HK-2 (cell line): ENCODE results near the gene PTPRE.

Experiments used
- DNase-seq: peaks from one replicate; pipeline ENCODE4 v3.0.0-alpha.2; 2018; ENCODE audit not compliant: unreplicated experiment

Gene PTPRE

DNA sequence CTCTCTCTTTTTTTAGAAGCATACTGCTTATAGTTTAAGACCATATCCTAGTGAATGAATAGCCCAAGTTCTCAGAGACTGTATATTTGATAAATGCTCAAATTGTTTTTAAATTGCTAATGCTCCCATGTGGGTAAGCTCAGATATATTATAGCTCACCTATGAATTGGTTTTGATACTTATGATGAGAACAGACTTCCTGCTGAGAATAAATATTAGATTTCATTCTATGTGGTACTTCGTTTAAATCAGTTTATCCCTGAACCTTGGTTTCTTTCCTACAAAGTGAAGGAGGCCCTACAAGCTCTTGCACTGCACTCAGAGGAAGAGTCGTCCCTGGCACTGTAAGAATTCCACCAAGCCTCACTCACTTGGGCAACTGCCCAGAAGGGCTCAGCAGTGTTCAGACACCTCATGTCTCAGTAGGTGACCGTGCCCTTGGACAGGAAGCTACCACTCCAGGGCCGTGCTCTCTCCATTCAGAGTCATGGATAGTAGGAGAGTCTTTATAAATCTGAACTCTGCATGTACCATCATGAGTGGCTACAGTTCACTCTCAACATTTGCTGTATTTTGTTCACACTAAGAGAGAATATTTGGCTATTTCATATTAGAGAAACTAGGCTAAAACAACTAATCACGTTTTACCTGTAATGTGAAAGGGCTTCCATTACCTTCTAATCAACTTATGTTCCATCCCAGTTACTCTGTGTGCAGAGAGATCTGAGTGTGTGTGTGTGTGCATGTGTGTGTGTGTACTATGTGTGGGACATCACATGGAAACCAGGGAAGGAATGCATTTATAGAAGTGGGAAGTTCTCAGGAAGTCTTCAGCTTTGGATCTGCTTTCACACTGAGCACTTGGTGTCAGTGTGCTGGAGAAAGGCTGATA is 93.8 kb downstream of the PTPRE start:
- DNase-seq, result peak; percentile 57

DNA sequence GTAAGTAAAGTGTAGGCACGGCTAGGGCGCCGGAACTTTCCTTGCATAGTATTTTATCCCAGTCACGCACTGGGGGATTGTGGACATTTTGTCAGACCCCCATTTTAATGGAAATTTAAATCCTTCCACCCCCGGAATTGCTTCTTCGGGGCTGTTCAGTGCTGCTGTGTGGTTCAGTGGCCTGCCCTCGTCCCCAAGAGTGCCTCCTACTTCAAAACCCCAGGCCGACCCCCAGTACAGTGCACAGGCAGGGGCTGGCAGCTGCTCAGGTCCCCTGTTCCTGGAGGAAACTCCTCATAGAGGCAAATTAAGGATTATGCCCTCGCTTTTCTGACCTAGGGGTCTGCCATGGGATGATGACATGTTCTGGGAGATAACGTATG is 94.5 kb downstream of the PTPRE start:
- no peak for DNase-seq

DNA sequence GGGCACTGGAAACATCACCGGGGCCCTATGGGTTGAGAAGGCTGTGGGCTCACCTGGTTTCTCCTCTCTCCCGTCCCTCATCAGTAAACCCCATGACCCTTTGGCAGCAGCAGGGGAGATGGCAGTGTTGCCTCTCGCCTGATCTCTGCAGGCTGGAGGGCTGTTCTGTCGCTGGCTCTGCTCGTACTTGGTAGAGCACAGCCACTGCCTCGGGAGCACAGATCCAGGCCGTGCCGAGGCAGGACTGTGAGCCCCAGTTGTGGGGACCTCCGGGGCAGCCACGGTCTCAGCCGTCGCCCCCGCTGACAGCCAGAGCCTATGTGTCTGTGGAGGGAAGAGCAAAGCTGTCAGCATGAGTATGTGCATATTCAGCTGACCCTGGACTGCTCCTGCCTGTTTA is 94.9 kb downstream of the PTPRE start:
- no peak for DNase-seq

DNA sequence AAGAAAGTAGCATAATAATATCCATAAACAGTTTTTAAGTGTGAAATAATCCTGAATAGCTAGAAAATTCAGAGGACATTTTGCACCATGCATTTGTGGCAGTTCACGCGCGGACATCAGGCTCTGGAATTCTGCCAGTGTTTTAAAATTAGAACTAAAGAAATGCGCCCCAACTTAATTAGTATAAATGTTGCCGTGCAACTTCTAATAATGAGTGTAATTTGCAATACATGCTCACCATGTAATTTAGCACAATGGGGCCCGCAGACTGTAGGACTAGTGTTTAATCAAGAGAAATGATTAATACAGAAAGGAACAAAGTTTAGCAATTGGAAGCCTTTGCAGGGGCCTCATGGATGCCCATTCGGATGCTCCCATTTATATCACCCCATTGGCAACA is 96.6 kb downstream of the PTPRE start:
- no peak for DNase-seq

DNA sequence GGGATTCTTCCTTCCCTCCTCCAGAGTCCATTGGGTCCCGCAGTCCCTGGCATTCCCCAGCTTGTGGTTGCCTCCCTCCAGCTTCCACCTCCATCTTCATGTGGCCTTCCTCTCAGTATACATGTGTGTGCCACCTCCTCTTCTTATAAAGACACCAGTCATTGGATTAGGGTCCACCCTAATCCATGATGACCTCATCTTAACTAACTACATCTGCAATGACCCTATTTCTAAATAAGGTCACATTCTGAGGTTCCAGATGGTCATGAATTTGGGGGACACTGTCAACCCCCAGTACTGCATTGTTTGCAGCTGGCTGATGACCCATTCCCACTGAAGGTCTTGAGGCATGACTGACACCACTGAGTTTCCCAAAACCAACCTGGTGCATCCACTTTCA is 99.0 kb downstream of the PTPRE start:
- DNase-seq, result no peak

DNA sequence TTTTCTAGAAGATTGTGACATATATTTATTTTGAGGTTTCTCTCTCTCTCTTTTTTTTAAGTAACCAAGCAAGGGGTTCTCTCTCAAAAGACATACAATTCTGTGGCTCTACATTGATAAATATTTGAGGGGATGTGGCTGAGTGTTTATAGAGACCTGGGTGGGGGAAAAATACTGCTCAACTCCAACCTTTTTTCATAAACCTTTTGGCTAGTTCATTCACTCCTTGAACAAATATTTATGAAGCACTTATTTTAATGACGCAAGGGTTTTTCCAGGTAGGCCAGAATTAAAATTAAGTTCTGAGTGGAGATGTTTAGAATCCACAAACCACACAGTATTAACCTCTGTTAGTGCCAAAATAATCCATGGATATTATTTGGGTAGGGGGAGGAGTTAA is 100.2 kb downstream of the PTPRE start:
- no peak for DNase-seq

DNA sequence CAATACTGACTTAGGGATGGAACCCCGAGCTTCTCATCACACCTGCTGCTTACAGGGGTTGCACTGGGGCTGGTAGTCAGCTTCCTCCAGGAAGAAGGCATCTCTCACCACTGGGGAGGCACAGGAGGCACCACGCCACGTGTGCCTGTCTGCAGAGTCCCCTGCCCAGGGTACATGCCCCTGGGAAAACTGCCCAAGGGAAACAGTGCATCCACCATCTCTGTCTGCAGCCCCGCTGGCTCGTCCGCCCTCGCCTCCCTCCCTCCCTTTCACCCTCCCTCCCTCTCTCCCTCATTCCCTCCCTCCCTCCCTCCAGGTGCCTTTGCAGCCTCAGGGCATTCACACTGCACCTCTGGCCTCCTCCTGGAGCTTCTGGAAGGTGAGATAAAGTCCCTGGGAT is 101.1 kb downstream of the PTPRE start:
- DNase-seq, result no peak

DNA sequence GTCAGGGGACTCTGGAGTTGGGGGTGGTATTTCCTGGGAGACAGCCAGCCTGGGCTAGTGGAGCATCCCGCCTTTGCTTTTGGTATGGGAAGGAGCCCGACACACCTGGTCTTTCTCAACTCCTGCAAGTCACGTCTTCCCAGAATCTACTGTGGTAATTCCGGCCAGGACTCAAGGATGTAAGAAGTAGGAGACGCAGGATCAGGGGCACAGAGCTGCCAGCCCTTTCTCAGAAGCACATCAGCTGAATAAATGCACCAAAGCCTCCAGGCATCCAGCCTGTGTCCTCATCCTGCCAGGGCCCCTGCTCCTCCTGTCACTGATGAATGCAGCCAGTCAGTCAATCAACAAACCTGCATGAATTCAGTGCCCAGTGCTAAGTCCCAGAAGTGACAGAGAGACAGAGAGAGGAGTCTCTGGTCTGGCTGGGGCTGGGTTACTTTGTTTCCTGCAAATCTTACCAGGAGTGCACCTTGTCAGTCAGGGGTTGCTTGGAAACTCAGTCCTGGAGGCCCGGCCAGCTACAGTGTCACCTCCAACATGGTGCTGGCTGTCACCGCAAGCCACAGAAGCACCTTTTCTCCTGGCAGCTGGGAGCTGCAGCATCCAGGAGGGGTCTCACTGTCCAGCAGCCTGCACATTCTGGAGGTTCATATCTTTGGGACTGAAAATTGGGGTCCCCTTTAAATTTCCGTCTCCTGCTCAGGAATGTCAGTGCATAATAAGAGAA is 101.8 kb downstream of the PTPRE start:
- DNase-seq, result no peak

DNA sequence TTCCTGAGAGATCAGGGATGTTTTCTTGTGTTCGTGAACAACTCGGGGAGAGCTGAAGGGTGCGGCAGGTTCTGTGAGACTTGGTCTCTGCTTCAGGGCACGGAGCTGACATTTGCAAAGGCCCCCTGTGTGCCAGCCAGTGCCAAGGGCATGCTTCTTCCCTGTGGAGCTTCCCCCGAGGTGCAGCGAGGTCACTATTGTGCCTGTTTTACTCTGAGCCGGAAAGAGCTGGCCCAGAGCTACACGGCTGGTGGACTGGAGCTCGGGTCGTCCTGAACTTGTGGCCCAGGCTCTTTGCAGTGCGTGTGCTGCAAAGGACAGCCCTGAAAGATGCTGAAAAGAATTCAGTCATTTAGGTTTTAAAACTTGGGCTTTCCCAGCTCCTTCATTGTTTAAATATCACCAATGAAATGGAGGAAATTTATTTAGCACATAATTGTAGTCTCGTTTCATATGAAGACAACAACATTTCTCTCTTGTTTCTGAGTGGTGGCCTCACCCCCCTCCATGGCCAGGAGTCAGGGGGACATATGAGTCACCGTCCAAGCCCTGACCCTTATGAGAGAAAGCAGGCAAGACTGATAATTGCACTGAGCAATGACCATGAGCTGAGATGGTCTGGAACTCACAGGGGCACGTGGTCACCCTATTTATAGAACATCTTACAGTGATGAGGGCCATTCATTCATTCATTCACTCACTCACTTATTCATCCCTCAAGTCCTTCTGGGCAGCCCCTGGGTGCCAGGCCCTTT is 102.6 kb downstream of the PTPRE start:
- DNase-seq, result no peak

DNA sequence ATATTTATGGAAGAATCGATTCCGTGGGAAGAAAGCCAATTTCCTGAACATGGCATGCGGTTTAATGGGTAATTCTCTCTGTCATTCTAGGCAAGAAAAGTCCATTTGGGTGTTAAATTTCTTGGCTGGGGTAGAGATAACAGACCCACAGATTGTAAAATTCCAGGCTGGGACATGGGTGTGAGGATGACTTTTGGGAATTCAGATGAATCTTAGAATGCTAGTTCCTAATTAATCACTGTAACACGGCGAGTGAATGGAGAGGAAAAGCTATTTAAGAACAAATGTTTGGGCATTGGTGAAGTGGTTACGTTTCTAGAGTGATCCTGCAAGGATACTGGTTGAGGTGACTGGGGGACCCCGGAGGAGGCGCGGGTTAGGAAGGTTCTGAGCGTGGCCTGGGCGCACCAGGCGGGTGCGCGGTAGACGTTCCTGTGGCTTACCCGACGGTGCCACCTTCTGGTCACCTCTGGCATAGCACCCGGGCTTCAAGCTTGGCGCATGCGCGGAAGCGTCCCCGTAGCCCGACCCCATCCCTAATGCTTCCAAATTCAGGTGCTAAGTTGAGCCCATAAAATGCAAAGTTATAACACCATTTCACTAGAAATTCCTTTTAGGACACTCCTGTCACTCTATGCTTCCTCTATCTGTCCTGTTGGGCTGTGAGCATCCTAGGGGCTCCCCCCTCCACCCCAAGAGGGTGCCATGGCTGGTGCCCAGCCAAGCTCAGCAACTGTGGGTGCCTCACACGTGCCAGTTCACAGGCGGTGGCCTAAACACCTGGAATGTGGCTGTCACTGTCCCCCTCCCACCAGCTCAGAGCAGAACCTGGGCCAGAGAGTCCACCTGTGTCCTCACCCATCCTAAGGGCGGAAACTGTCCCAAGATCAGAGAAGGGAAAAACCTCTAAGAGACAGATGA is 104.4 kb downstream of the PTPRE start:
- DNase-seq, result peak; percentile 94

DNA sequence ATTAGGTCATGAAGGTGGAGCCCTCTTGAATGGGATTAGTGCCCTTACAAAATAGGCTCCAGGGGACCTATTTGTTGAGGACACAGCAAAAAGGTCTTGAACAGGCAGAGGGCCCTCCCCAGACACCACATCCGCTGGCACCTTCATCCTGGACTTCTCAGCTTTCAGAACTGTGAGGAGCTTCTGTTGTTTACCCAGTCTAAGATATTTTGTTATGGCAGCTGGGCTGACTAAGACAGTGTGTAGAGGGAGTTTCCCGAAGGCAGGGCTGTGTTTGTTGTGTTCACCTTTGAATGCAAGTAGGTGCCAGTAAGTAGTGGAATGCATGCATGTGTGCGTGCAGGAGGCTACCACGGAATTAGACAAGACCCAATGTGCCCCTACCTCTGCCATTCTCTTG is 106.7 kb downstream of the PTPRE start:
- DNase-seq, result no peak

DNA sequence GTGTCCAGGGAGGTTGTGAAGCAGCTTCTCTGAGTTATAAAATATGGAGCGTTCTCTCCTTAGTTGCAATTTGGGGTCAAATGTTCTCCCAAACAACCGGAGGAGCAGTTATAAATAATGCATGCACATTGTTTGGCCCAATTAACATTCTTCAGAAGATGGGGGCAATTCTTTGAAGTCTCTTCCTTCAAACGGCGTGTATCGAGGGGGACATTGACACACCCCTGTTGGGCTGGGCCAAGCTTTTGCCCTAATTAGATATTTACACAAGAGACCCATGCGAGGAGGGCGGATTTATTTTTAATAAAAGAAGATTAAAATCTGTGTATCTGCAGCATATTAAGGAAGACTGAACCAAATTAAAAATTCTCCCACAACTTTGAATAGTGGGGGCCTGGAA is 107.3 kb downstream of the PTPRE start:
- DNase-seq, result no peak

DNA sequence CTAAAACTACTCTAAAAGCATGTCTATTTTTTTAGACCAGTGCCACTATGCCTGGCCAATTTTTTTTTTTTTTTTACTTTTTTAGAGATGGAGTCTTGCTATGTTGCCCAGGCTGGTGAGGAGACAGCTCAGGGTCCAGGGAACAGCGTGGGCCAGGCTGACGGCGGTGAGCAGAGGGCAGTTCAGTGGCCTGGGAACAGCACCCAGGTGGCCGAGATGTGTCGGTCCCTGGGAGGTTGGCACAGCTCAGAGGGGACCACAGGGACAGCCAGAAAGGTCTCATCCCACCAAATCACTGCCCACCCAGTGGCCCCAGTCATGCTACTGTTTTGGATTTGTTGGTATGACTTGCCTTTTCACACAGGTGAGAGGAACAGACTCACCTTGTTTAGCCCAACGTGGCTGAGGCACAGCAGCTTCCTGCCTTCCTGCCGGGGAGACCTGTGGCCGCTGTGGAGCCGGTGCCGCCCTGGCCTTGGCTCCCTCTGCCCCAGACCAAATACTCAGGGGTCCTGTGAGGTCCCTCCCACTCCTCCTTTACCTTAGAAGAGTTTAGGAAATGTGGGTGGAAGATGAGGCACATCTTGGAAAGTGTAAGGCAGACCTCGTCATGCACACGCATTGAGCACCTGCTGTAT is 109.6 kb downstream of the PTPRE start:
- DNase-seq, result no peak

DNA sequence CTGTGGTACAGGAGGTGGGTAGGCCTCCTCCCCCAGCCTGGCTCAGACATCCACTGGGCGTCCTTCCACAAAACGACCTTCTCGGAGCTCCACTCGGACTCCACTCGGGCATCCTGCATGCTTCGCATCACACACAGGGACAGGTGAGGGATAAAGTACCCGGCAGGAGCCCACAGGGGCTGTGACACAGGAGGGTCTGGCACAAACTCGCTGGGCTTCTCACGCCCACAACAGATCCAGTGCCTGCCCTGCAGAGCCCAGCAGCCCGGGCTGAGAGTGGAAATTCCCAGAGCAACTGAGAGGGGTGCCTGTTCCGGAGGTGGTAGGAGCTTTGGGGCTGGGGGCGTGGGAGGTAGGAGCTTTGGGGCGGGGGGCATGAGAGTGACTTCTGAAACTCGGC is 110.9 kb downstream of the PTPRE start:
- DNase-seq, result no peak

DNA sequence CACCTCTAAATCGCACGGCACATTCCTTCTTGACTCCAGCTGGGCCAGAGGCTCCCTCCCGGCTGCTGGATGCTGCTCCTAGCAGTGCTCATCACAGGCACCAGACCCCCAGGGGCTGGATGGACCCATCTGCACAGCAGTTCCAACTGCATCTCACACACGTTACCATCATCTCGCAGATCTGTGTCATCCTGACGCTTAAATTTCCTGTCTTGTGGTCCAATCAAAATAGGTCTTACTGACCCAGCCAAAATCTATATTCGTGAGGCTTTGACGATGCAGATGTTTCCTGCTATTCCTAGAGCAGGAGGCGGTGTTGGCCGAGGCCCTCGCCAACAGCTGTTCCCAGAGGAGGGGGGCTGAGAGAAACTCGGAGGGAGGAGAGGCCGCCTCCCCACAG is 111.3 kb downstream of the PTPRE start:
- no peak for DNase-seq

DNA sequence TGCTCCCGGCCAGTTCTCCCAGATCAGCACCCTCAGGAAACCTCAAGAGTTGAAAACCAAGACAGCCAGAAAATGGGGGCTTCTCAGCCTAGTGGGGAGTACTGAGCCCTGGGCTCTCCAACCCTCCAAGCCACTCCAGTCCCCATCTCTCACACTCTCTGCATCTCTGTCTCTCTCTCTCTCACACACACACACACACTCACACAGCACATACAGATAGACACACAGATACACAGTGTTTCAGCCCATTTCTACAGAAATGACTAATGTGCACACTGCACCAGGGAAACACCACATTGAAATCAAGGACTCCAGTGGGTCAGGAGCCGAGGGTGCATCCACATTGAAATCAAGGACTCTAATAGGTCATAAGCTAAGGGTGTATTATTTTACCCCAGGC is 111.8 kb downstream of the PTPRE start:
- no peak for DNase-seq

DNA sequence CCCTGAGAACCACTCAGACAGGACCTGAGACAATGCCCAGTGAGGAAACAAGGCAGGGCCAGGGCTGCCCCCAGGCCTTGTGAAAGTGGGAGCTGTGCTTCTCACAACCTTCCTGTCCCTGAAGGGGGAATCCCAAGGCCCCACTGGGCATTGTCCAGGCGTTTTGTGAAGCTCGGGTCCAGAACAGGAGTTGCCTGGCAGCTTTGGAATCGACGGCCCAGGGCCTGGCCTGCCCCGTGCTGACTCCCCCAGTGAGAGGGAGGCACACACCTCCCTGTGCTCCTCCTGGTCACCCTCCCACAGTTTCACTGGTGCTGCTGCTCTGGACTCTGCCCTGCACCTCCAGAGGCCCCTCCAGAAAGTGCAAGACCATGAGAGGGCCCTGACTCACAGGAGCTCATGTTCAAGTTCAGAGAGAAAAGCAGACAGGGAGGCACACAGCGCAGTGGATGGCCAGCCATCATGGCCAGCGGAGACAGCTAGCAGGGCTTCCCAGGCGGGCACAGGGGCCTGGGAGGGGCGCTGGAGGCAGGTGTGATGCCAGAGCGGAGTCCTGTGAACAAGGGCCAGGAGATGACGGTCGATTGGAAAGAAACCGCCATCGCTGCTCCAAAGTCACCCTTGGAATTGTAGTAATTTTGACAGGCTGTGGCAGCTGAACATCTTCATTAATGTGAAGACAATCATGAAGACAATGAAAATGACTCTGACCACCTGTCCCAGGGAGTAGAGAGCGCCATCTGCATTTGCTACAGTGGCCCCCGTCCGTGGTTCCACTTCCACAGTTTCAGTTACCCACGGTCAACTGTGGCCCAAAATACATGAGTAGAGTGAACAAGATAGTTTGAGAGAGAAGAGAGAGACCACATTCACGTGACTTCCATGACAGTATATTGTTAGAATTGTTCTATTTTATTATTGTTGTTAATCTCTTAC is 115.6 kb downstream of the PTPRE start:
- no peak for DNase-seq

DNA sequence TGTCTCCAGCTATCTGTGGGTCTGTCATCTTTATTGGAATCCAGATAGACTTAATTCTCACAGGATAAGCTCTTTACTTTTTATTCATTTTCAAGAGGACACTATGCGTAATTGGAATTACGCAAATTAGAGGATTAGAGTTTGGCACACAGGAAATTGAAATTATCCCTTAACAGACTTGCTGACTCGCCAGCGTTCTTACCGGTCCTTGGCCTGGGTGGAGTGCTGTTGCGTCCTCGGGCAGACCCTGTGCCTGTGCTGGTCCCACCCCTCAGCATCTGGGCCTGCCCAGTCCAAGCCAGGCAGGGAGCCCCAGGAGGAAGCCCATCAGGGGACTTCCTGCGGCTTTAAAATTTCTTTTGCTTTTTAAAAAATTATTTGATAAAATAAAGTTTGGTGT is 117.5 kb downstream of the PTPRE start:
- no peak for DNase-seq

DNA sequence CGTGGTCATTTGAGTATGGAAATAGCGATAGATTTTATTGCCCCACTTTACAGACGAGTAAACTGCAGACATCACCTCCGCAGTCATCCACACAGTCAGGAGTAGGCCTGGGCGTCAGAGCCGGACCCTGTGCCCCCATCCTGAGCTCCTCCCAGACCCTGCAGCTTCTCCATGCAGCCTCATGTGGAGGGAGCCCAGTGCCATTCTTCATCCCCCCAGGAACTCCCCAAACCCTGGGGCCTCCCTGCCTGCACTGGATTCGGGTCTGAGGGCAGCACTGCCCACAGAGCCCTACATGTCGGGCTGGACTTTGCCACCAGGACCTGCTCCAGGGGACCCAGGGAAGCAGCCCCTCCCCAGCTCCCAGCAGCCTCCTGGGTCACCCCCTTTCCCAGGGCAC is 118.5 kb downstream of the PTPRE start:
- no peak for DNase-seq

DNA sequence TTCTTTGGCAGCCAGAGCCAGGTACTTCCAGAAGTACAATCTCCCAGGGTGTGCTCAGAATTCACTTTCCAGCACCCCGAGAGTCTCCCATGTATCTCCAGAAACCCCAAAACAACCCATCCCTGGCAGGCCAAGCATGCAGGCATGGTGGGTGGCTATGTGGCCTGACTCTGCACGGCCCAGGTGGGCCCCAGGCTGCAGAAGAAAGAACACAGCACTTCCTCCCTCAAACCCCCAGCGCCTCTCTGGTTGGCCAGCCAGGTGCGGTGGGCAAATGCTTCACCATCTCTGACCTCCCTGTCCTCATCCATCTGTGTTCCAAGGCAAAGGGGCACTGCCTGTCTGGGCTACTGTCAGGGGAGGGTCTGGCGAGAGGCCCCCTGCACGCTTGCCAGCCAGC is 119.0 kb downstream of the PTPRE start:
- DNase-seq, result no peak
